Testis (tissue), 5 donors: Measurements from ENCODE around the gene IL1RL2. TPM values are rescaled to one million over a fixed set of nuclear protein-coding genes. Genes with fewer than 3 reads are reported as not detected.

ENCODE experiments used
- DNase-seq: peaks from one replicate; pipeline ENCODE4 v3.0.0-alpha.2; 2019
- H3K27ac ChIP-seq, 2 donors: fragments of 200-600 bp; sonication (generic); one replicate each; pipeline ENCODE4 v1.5.1; 2019
- H3K27me3 ChIP-seq: fragments of 200-600 bp; sonication (generic); one replicate; pipeline ENCODE4 v1.5.1; 2019
- H3K36me3 ChIP-seq: fragments of 200-600 bp; sonication (generic); one replicate; pipeline ENCODE4 v1.5.1; 2017; ENCODE audit warnings: low read depth; ENCODE audit errors: missing control alignments
- H3K4me1 ChIP-seq: fragments of 200-600 bp; sonication (generic); one replicate; pipeline ENCODE4 v1.5.1; 2019
- H3K4me3 ChIP-seq, 2 donors: fragments of 200-600 bp; sonication (generic); one replicate each; pipeline ENCODE4 v1.5.1; 2017 to 2019
- H3K9me3 ChIP-seq: fragments of 200-600 bp; sonication (generic); one replicate; pipeline ENCODE4 v1.5.1; 2017
- POLR2A ChIP-seq: fragments of 450-650 bp; IDR thresholded peaks from one replicate; pipeline ENCODE4 v1.6.1; 2017; ENCODE audit warnings: antibody characterized with exemption, mild to moderate bottlenecking, moderate library complexity
- WGBS, 2 donors: methylation state at CpG; one replicate each; pipeline ENCODE4 v1.1.5; 2018; 5-methylcytosine and 5-hydroxymethylcytosine counted together
- intact Hi-C: fragments of 100-400 bp; cut with DNase I; formaldehyde crosslinking; loops from one replicate; pipeline ENCODE4 v1.15.1; 2023; ENCODE audit warnings: low total_unique reads
- long read RNA-seq, 2 donors: transcript quantifications; one replicate each; lab custom pipeline, GENCODE V29; 2026
- polyA plus RNA-seq: library from polyadenylated mRNA; stranded (reverse); fragments of 350-450 nt; fragmentation: Illumina TruSeq; extraction: RNeasy Lipid Tissue Mini Kit (QIAGEN cat#74804); gene quantifications from one replicate; pipeline ENCODE4 v1.2.3, GENCODE V29; 2014; ENCODE audit warnings: low read depth, low replicate concordance; ENCODE audit not compliant: insufficient read depth
- total RNA-seq, 2 donors: library from RNA; depleted of rRNA; stranded (reverse); fragments of >200 nt; gene quantifications; one replicate each; pipeline ENCODE4 v1.2.3, GENCODE V29; 2016
- TF ChIP-seq, protein P1 (sequence below), 3 experiments: fragments of 450-650 bp in 2 of 3; fragments of 200-600 bp in 1 of 3; sonication (generic) in 1 of 3; IDR thresholded peaks; one replicate each; pipeline ENCODE4 v1.5.1; 2016 to 2019; ENCODE audit warnings: antibody characterized with exemption in 3 of 3, mild to moderate bottlenecking in 2 of 3, moderate library complexity in 1 of 3

The IL1RL2 gene
- under 1 TPM; 0.24 to 0.31 TPM for total RNA-seq
- polyA plus RNA-seq: 0.38 TPM
- long read RNA-seq, donor 1: 0 reads
- long read RNA-seq, donor 2: 0 reads

DNA sequence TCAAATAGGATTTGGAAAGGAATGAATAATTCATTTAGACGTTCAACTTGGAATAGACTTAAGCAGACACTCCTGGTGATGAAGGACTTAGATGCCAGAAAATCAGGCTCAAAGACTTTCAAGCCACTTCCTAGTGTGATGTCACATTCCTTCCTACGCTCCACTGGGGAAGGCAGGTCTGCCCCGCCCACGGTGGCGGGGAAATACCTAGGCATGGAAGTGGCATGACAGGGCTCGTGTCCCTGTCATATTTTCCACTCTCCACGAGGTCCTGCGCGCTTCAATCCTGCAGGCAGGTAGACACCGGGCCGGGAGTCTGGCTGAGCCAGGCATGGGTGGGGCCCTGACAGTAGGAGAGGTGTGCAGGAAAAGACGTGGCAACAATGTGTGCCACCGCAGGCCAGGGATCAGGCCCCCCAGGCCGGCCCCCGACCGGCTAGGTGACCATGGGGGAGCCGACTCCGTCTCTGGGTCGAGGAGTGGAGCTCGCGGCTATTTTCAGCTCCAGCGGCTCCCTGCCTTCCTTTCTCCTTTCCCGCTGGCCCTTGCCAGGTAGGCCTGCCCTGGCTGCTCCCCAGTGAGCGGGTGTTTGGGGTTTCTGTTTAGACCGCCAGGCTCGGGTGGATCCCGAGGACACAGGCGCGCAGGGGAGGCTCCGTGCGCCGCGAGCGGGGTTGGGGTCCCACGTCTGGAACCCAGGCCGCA lies at the start of gene IL1RL2:
IL1RL2 (plus strand) TSS at position 233 of the 705 bp plus-strand sequence. CDS start 845 bp downstream, outside the sequence.
- no peak for TF ChIP-seq POLR2A
- no peak within 1 kb of the TSS for H3K27ac ChIP-seq
- no peaks in the 10 kb centered on the region for H3K9me3 ChIP-seq
- H3K27me3 ChIP-seq: no peaks in the 10 kb centered on the region
- DNase-seq: no peak
- no peaks in the 10 kb centered on the region for H3K4me1 ChIP-seq
- H3K4me3 ChIP-seq: peak within 1 kb of the TSS; percentile 55 to 64
- 26 to 35% methylated on average over 17 to 34 of the region's 36 CpGs for WGBS, 2 donors
- intact Hi-C loops: no loop called here
- H3K36me3 ChIP-seq: no peaks in the 10 kb centered on the region

DNA sequence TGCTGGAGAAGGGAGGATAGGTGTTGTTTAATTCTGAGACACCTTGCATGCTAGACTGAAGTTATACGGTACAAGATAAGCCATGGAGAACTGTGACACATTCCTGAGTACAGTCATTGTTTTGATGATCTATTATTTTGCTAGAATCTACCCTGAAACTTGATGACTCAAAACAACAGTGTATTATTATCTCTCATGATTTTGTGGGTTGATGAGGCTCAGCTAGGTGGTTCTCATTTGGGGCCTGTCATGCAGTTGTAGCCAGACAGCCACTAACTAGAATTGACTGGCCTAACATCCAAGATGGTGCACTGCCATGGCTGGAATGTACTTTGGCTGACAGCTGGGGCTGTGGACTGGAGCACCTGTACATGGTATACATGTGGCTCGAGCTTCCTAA lies 49.7 kb upstream of the IL1RL2 start:
- H3K9me3 ChIP-seq: no peaks in the 10 kb centered on the region
- no peak overlapping the region for H3K4me3 ChIP-seq
- H3K4me1 ChIP-seq: peaks cover 11% of the 10 kb centered on the region
- H3K27ac ChIP-seq: no peak overlapping the region
- no peaks in the 10 kb centered on the region for H3K36me3 ChIP-seq
- TF ChIP-seq, protein P1, sequence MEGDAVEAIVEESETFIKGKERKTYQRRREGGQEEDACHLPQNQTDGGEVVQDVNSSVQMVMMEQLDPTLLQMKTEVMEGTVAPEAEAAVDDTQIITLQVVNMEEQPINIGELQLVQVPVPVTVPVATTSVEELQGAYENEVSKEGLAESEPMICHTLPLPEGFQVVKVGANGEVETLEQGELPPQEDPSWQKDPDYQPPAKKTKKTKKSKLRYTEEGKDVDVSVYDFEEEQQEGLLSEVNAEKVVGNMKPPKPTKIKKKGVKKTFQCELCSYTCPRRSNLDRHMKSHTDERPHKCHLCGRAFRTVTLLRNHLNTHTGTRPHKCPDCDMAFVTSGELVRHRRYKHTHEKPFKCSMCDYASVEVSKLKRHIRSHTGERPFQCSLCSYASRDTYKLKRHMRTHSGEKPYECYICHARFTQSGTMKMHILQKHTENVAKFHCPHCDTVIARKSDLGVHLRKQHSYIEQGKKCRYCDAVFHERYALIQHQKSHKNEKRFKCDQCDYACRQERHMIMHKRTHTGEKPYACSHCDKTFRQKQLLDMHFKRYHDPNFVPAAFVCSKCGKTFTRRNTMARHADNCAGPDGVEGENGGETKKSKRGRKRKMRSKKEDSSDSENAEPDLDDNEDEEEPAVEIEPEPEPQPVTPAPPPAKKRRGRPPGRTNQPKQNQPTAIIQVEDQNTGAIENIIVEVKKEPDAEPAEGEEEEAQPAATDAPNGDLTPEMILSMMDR (IDR thresholded peaks at IDR 0.05): no peak
- no peak for TF ChIP-seq POLR2A
- DNase-seq: no peak
- H3K27me3 ChIP-seq: no peaks in the 10 kb centered on the region
- intact Hi-C loops: no loop called here
- 82 to 95% methylated on average over 1 to 2 of the region's 2 CpGs for WGBS, 2 donors

GRCh38 chr2:102138331-102138730 lies 48.5 kb upstream of the IL1RL2 start:
- Histone ChIP-seq H3K36me3 (no peaks in the 10 kb centered on the region), H3K27ac (no peak overlapping the region), H3K4me1 (peaks cover 11% of the 10 kb centered on the region), H3K4me3 (no peak overlapping the region), H3K27me3 (no peaks in the 10 kb centered on the region), H3K9me3 (no peaks in the 10 kb centered on the region)
- no peak for TF ChIP-seq POLR2A
- TF ChIP-seq, protein P1 (IDR thresholded peaks at IDR 0.05): no peak
- 71 to 85% methylated on average over 4 of the region's 4 CpGs for WGBS, 2 donors
- no peak for DNase-seq
- intact Hi-C loops: no loop called here

- 80 to 95% methylated on average over 1 of the region's 1 CpG for WGBS, 2 donors
- Histone ChIP-seq H3K4me3 (no peak overlapping the region), H3K4me1 (peaks cover 11% of the 10 kb centered on the region), H3K27ac (no peak overlapping the region), H3K27me3 (no peaks in the 10 kb centered on the region), H3K9me3 (no peaks in the 10 kb centered on the region), H3K36me3 (no peaks in the 10 kb centered on the region)
- TF ChIP-seq POLR2A: no peak
- TF ChIP-seq, protein P1 (IDR thresholded peaks at IDR 0.05): no peak
- intact Hi-C loops: no loop called here
- no peak for DNase-seq
Measured at GRCh38 chr2:102139851-102140250, 47.0 kb upstream of the IL1RL2 start.

DNA sequence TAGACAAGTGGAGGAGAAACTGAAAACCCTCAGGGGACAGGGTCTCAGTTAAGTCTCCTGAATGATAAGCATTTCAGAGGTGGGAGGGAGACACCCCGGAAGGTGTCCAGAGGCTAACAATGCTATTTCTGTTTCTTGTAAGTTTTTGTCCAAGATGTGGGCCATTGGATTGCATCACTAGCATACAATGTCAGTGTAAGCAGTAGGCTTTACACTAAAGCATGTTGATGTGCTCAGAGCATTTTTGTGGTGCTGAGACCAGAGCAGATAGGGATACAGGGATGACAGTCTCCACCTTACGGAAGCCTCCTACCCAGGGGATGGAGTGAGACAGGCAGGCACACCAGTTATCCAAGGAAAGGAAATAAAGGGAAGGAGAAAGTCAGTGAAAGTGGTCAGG lies 46.4 kb upstream of the IL1RL2 start:
- Histone ChIP-seq H3K36me3 (no peaks in the 10 kb centered on the region), H3K9me3 (no peaks in the 10 kb centered on the region), H3K27ac (no peak overlapping the region), H3K27me3 (no peaks in the 10 kb centered on the region), H3K4me1 (peaks cover 11% of the 10 kb centered on the region), H3K4me3 (no peak overlapping the region)
- no peak for DNase-seq
- WGBS, 2 donors: 91 to 92% methylated on average over 2 of the region's 2 CpGs
- TF ChIP-seq, protein P1 (IDR thresholded peaks at IDR 0.05): no peak
- no peak for TF ChIP-seq POLR2A
- intact Hi-C loops: no loop called here
